PC-9 (cell line): ENCODE measurements around the gene FGF14. TPM values are rescaled to one million over a fixed set of nuclear protein-coding genes. Genes with fewer than 3 reads are reported as not detected.

Source experiments
- BruUV-seq: library from RNA; stranded (reverse); fragments of 400-500 nt; replicated peaks from 2 replicates; lab custom pipeline; 2021; lab: Mats Ljungman, UMichigan
- CTCF ChIA-PET: fragments of 300-600 bp; sonication (Branson Sonifier 250); formaldehyde crosslinking; loops from one replicate; lab custom pipeline; 2022; ENCODE audit warnings: antibody characterized with exemption; lab: Charles Lee
- POLR2A ChIA-PET: fragments of 300-600 bp; sonication (Branson Sonifier 250); formaldehyde crosslinking; loops from one replicate; lab custom pipeline; 2022; ENCODE audit warnings: antibody characterized with exemption; ENCODE audit not compliant: unreplicated experiment; lab: Charles Lee
- DNase-seq, 2 experiments: peaks; one replicate each; pipeline versions ENCODE4 v3.0.0 to v3.0.0-alpha.2; 2015 to 2022; ENCODE audit warnings: mixed read lengths in 1 of 2
- H2AFZ ChIP-seq: fragments of 200-600 bp; sonication (generic); 2 replicates; pipeline ENCODE4 v1.8.1; 2017; ENCODE audit warnings: antibody characterized with exemption
- H3F3A ChIP-seq: fragments of 200-600 bp; sonication (generic); 2 replicates; pipeline ENCODE4 v1.8.1; 2017; ENCODE audit warnings: antibody characterized with exemption, mild to moderate bottlenecking, low read depth; ENCODE audit not compliant: insufficient read depth
- H3K27ac ChIP-seq: fragments of 200-600 bp; sonication (generic); 2 replicates; pipeline ENCODE4 v1.6.1; 2016; ENCODE audit warnings: mixed run types
- H3K27me3 ChIP-seq: fragments of 200-600 bp; sonication (generic); 2 replicates; pipeline ENCODE4 v1.6.1; 2016; ENCODE audit warnings: low read depth, mixed run types; ENCODE audit not compliant: insufficient read depth
- H3K36me3 ChIP-seq: fragments of 200-600 bp; sonication (generic); 2 replicates; pipeline ENCODE4 v1.6.1; 2016; ENCODE audit warnings: low read depth, mixed run types
- H3K4me1 ChIP-seq: fragments of 200-600 bp; sonication (generic); replicated peaks from 2 replicates; pipeline ENCODE4 v1.6.1; 2016; ENCODE audit warnings: mixed run types; ENCODE audit not compliant: insufficient read depth
- H3K4me2 ChIP-seq: fragments of 200-600 bp; sonication (generic); 2 replicates; pipeline ENCODE4 v1.6.1; 2017; ENCODE audit warnings: mixed run types
- H3K4me3 ChIP-seq: fragments of 200-600 bp; sonication (generic); 2 replicates; pipeline ENCODE4 v1.6.1; 2016; ENCODE audit warnings: mixed run types
- H3K79me2 ChIP-seq: fragments of 200-600 bp; sonication (generic); 2 replicates; pipeline ENCODE4 v1.6.1; 2017; ENCODE audit warnings: low read depth, mixed run types
- H3K9me2 ChIP-seq: fragments of 200-600 bp; sonication (generic); 2 replicates; pipeline ENCODE4 v1.8.1; 2017; ENCODE audit warnings: mild to moderate bottlenecking; ENCODE audit not compliant: insufficient read depth
- H3K9me3 ChIP-seq: fragments of 200-600 bp; sonication (generic); 2 replicates; pipeline ENCODE4 v1.8.1; 2016; ENCODE audit warnings: low read depth; ENCODE audit not compliant: insufficient read depth
- H4K20me1 ChIP-seq: fragments of 200-600 bp; sonication (generic); 2 replicates; pipeline ENCODE4 v1.8.1; 2017; ENCODE audit not compliant: insufficient read depth
- EZH2 ChIP-seq: fragments of 200-600 bp; sonication (generic); IDR thresholded peaks from 2 replicates; pipeline ENCODE4 v1.8.0; 2017; ENCODE audit warnings: antibody characterized with exemption, low read depth
- intact Hi-C: fragments of 100-400 bp; cut with micrococcal nuclease; formaldehyde crosslinking; loops from one replicate; pipeline ENCODE4 v1.10.0; 2022; ENCODE audit not compliant: unreplicated experiment
- total RNA-seq: library from RNA; stranded (reverse); gene quantifications from 2 replicates; pipeline ENCODE4 v1.2.3, GENCODE V29; 2021
- TF ChIP-seq, protein P1 (sequence below): fragments of 200-600 bp; sonication (generic); conservative IDR thresholded peaks from 2 replicates; pipeline ENCODE4 v1.6.1; 2017; ENCODE audit warnings: mixed run types, antibody characterized with exemption, mild to moderate bottlenecking, moderate library complexity

Gene FGF14
- total RNA-seq, 1 experiment from 2014 or later, result not detected

DNA sequence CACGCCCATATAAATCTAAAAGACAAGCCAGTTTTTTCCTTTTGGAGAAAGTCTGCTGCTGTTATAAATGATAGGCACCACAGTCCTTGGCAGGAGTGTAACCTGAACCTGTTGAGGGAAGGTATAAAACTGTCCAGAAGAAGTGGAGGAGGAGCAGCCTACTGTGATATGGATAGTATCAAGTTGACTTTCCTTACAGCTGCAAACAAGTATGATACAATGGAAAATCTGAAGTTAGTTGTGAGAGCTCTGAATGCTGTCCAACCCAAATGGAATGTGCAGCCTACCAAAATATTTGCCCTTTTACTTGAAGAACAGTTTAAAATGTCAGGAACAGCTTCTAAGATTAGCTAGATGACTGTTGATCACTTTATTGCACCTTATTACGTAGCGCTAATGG lies 399.6 kb downstream of the FGF14 start:
- peaks cover 18% of the 10 kb centered on the region for H3K27me3 ChIP-seq
- ChIA-PET CTCF (no interaction called here), POLR2A (no interaction called here)
- H3K9me3 ChIP-seq, result no peaks in the 10 kb centered on the region
- H3K4me3 ChIP-seq, result no peak overlapping the region
- no peaks in the 10 kb centered on the region for H3K9me2 ChIP-seq
- no peaks in the 10 kb centered on the region for H3F3A ChIP-seq
- H3K4me2 ChIP-seq, result no peak overlapping the region
- no peak overlapping the region for H3K27ac ChIP-seq
- peak in 1 of 2 experiments; percentile 12 for DNase-seq
- H3K36me3 ChIP-seq, result no peaks in the 10 kb centered on the region
- no peaks in the 10 kb centered on the region for H3K4me1 ChIP-seq
- no peaks in the 10 kb centered on the region for H4K20me1 ChIP-seq
- no peak overlapping the region for H2AFZ ChIP-seq
- intact Hi-C loops, result no loop called here
- BruUV-seq, result no TSS peak
- TF ChIP-seq EZH2, result no peak
- TF ChIP-seq, protein P1, sequence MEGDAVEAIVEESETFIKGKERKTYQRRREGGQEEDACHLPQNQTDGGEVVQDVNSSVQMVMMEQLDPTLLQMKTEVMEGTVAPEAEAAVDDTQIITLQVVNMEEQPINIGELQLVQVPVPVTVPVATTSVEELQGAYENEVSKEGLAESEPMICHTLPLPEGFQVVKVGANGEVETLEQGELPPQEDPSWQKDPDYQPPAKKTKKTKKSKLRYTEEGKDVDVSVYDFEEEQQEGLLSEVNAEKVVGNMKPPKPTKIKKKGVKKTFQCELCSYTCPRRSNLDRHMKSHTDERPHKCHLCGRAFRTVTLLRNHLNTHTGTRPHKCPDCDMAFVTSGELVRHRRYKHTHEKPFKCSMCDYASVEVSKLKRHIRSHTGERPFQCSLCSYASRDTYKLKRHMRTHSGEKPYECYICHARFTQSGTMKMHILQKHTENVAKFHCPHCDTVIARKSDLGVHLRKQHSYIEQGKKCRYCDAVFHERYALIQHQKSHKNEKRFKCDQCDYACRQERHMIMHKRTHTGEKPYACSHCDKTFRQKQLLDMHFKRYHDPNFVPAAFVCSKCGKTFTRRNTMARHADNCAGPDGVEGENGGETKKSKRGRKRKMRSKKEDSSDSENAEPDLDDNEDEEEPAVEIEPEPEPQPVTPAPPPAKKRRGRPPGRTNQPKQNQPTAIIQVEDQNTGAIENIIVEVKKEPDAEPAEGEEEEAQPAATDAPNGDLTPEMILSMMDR, result no peak
- H3K79me2 ChIP-seq, result no peaks in the 10 kb centered on the region

- DNase-seq, result peak in 1 of 2 experiments; percentile 12
- H3K4me2 ChIP-seq, result no peak overlapping the region
- intact Hi-C loops, result no loop called here
- no peaks in the 10 kb centered on the region for H3K4me1 ChIP-seq
- H3K27me3 ChIP-seq, result peaks cover 18% of the 10 kb centered on the region
- H3K79me2 ChIP-seq, result no peaks in the 10 kb centered on the region
- TF ChIP-seq, protein P1, result no peak
- no peak for TF ChIP-seq EZH2
- no peaks in the 10 kb centered on the region for H3K36me3 ChIP-seq
- H3K27ac ChIP-seq, result no peak overlapping the region
- H3F3A ChIP-seq, result no peaks in the 10 kb centered on the region
- no peaks in the 10 kb centered on the region for H3K9me3 ChIP-seq
- H4K20me1 ChIP-seq, result no peaks in the 10 kb centered on the region
- BruUV-seq, result no TSS peak
- no peaks in the 10 kb centered on the region for H3K9me2 ChIP-seq
- ChIA-PET CTCF (no interaction called here), POLR2A (interaction anchor here (0.6 kb wide), 1 partner anchor 542 kb away, joined by 3 read pairs; no protein-coding TSS in a partner anchor)
- H2AFZ ChIP-seq, result no peak overlapping the region
- H3K4me3 ChIP-seq, result no peak overlapping the region
Measured at GRCh38 chr13:102000764-102001163, 401.1 kb downstream of the FGF14 start.

DNA sequence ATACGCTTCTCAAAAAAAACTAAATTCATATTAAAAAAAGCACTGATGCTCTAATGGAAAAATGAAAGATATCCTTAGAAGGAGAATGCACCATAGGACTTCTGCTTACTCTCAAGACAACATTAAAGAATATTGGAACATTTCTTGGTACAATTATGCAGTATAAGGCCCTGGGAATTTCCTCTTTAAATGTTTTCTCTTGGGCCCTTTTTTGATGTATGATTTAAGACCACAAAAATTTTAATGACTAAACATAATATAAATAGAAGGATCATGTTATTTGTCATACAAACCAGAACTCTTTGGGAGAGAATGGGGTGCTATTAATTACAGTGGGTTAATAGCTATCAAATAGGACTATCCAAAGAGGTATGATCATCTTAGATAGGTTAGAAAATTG lies 403.7 kb downstream of the FGF14 start:
- Histone ChIP-seq H2AFZ (no peak overlapping the region), H3K27ac (no peak overlapping the region), H3F3A (no peaks in the 10 kb centered on the region), H3K79me2 (no peaks in the 10 kb centered on the region), H3K27me3 (peaks cover 18% of the 10 kb centered on the region), H3K9me3 (no peaks in the 10 kb centered on the region), H3K36me3 (no peaks in the 10 kb centered on the region), H4K20me1 (no peaks in the 10 kb centered on the region), H3K4me3 (no peak overlapping the region), H3K4me2 (no peak overlapping the region), H3K4me1 (no peaks in the 10 kb centered on the region), H3K9me2 (no peaks in the 10 kb centered on the region)
- intact Hi-C loops, result no loop called here
- no peak for TF ChIP-seq EZH2
- TF ChIP-seq, protein P1, result no peak
- ChIA-PET CTCF (no interaction called here), POLR2A (no interaction called here)
- BruUV-seq, result no TSS peak
- peak in 1 of 2 experiments; percentile 1 for DNase-seq
